GM12872 (cell line): ENCODE results near the gene PTPN6.

ENCODE experiments used
- CTCF ChIP-seq: IDR thresholded peaks from 3 replicates; pipeline ENCODE4 v1.5.1; 2011; ENCODE audit warnings: low read depth, mild to moderate bottlenecking, low read length, moderate library complexity; ENCODE audit not compliant: insufficient read depth

PTPN6 gene

GRCh38 chr12:6919588-6919987 lies 31.6 kb upstream of the PTPN6 start:
- TF ChIP-seq CTCF, result no peak

GRCh38 chr12:6921539-6921938 lies 29.6 kb upstream of the PTPN6 start:
- no peak for TF ChIP-seq CTCF

- TF ChIP-seq CTCF, result 0 out of 3 replicates have a peak, but pooled peaks have one; percentile 26
These were observed 28.9 kb upstream of the PTPN6 start for GRCh38 chr12:6921996-6922946.

- no peak for TF ChIP-seq CTCF
These were observed 28.0 kb upstream of the PTPN6 start for GRCh38 chr12:6923003-6923732.

DNA sequence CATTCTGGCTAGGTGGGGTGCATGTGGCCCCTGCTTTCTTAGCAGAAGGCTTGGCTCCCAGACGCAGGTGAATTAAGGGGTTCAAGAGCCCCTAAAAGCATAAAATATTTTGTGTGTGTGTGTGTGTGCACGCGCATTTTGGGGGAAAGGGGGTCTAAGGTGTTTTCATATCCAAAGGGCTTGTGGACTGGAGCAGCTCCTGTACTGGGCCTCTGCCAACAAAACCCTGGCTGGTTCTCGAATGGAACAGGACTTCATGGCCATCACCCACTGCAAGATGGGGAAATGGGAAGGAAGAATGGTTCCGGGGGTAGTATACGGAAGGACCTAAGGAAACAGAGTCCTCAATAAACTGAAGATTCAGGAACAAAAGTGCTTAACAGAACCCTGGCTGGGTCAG lies 27.3 kb upstream of the PTPN6 start:
- no peak for TF ChIP-seq CTCF

DNA sequence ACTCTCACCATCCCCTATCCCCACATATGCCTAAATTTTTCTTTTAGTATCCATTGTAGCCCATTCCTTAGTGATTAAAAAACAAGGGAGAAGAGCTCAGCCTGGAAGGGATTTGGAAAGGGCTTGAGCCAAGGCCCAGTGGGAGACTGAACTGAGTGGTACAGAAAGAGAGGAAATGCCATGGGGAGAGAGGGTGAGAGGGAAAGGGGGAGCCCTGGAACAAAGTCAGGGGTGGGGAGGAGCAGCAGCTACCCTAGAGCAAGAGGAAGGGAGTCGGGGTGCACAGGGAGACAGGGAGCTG lies 26.0 kb upstream of the PTPN6 start:
- TF ChIP-seq CTCF, result no peak

- TF ChIP-seq CTCF, result no peak
These were observed 25.4 kb upstream of the PTPN6 start for GRCh38 chr12:6925540-6926279.
